ENCODE measurements around the gene KRTAP4-16.
"Not testable (repeated sequence)": the region's sequence is repeated elsewhere in the genome, so short reads cannot be mapped to it uniquely, and the experiment has no call there.

KRTAP4-16 gene

DNA sequence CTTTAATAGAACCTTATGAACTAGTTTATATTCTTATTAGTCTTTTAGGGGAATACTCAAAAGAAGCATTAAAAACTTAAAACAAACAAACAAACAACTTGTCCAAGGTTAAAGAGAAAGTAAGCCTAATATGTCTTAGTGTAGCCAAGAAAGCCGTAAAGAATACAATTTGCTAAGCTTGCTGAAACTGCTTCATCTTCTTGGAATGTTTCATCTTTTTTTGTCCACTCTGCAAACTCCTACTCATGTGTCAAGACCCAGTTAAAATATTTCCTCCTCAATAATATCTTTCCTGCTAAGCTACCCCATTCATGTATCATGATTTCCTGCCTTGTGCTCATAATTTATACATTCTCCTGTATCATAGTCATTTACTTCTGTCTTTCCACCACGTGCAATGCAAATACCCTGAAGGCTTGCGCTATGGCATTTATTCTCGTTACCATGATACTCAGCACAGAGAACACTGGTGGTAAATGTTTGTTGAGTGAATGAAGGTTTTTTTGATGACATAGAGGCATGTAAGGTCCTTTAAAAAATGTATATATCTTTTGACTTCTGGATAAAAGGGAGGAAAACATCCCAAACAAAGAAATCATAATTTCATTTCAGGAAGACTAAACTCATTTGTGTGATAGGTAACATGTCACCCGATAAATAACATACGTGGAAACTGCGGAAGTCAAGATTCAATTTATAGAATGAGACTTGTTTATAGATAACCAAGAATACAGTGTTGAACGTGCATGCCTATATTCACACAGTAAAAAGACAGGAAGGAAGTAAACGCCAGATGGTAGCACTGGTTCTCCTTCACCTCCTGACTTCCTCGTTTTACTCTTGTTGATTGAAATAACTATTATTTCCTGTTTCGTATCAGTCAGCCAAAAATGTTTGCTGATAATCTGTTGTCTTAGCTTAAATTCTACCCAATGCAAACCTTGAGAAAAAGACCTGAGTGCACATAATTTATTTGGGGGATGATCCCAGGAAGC is 18.0 kb upstream of the KRTAP4-16 start:
- not testable (repeated sequence) for DNase-seq (ENCODE audit: low spot score)

DNA sequence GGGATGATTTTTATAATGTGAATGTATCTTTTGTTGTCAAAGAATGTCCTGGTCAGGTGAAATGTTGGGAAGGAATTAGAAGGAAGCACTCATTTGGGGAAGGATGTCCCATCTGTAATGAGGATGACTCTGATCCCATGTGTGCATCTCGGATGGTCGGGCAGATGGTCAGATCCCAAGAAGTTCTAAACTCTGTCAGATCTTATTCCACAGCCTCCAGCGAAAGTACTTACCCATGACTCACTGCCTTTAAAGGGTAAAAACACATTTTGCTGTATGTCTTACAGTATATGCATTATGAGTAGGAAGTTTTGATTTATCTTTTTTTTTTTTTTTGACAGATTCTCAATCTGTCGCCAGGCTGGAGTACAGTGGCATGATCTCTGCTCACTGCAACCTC is 16.7 kb upstream of the KRTAP4-16 start:
- DNase-seq (ENCODE audit: low spot score), result no peak

DNA sequence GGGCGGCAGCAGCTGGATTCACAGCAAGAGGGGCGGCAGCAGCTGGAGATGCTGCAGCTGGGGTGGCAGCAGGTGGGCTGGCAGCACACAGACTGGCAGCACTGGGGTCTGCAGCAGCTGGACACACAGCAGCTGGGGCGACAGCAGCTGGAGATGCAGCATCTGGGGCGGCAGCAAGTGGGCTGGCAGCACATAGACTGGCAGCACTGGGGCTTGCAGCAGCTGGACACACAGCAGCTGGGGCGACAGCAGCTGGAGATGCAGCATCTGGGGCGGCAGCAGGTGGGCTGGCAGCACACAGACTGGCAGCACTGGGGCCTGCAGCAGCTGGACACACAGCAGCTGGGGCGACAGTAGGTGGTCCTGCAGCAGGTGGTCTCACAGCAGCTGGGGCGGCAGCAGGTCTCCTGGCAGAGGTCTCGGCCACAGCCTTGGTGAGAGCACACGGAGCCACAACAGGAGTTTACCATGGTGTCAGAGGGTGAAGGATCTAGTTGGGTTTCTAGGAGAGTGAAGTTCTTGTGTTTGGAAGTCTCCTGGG is 15.9 kb upstream of the KRTAP4-16 start, which contains the start of gene KRTAP4-11:
KRTAP4-11 (minus strand) TSS at position 528 of the 541 bp plus-strand sequence; CDS start at position 470, 58 bp downstream.
- not testable (repeated sequence) for DNase-seq (ENCODE audit: low spot score)

GRCh38 chr17:41116297-41116696 is 14.3 kb upstream of the KRTAP4-16 start:
- DNase-seq (ENCODE audit: low spot score), result no peak

DNA sequence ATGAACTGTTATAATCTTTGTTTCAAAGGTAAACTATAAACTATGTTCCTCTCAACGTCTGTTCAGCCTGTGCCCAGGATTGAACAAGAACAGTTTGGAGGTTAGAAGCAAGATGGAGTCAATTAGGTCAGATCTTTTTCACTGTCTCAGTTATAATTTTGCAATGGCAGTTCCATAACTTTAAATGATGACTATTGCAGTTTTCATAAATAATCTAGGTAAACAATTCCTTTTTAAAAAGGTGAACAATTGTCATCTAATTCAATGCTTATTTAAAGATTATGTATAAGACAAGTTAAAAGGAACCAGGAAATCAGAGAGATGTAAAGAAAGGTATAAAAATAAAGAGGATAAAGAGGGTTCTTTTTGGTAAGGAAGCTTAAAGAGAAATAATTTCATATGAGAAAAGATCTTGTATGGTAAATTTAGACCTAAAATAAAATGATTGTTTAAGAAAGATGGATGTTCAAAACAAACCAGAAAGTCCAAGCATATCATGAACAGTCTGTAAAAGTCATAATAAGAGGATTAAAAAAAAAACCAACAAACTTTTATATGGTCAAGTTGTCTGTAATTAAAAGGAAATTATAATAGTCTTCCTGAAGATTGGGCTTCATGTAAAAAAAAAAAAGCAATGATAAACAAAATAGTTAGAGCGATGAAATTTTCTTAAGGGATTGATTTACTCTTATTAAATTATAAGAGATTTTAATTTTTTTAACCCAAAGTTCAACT is 9.3 kb upstream of the KRTAP4-16 start:
- no peak for DNase-seq (ENCODE audit: low spot score)

DNA sequence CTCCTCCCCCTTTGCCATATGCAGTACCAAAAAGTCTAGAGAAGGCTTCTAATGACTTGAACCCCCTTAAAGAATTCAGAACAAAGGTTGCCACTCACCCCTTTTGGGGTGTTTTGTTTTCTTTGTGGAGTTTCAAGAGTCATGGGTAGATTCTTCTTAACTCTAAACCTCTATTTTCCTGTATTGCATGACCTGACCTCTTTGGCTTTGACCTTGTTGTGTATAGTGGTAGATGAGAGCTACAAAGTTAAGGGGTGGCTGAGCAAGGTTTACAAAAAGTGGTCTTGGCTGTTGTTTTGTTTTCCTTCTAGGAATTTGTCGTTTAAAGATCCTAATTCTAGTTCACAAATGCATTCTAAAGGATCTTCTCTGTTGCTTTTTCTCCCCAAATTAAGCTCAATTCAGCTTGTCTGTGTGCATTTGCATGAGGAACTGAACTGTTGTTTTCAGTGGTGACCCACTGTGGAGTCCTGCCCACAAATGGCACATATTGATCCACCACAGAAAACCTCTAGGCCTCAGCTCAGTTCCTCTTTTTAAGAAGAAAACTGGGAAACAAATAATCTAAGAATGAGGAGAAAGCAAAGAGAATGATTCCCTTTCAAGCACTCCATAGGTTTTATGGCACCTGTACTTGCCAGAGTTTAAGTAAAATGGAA is 6.8 kb upstream of the KRTAP4-16 start:
- DNase-seq (ENCODE audit: low spot score), result not testable (repeated sequence)

DNA sequence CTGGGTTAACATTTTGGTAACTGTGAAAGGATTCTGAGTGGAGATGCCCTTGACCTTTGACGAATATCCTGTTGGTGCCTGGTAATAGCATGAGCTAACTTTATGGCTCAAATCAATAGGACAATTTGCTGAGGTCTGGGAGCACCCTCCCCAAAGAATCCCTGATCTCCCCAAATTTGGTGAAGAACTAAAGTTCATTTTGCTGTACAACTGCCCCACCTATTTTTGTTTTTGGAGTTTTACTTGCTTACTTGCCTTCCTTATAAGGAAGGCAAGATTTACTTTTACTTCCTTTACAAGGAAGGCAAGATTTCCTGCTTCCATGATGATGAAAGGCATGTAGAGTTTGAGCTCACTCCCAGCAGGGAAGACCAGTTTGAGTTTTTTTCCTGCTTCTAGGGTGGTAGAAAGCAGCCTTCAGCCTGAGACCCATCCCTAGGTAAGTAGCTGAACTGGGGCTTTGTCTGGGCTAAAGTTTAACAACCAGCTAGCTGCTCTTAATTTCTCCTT is 6.0 kb upstream of the KRTAP4-16 start:
- no peak for DNase-seq (ENCODE audit: low spot score)

DNA sequence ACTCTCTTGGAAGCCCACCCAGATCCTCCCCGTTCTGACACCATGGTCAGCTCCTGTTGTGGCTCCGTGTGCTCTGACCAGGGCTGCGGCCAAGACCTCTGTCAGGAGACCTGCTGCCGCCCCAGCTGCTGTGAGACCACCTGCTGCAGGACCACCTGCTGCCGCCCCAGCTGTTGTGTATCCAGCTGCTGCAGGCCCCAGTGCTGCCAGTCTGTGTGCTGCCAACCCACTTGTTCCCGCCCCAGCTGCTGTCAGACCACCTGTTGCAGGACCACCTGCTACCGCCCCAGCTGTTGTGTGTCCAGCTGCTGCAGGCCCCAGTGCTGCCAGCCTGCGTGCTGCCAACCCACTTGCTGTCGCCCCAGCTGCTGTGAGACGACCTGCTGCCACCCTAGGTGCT is 3.3 kb upstream of the KRTAP4-16 start, which contains the start of gene KRTAP4-9:
KRTAP4-9 (plus strand) TSS at position 43 of the 400 bp plus-strand sequence; CDS start at position 43, 0 bp downstream.
- DNase-seq (ENCODE audit: low spot score), result not testable (repeated sequence)

GRCh38 chr17:41104386-41105038 is 2.5 kb upstream of the KRTAP4-16 start:
- not testable (repeated sequence) for DNase-seq (ENCODE audit: low spot score)

DNA sequence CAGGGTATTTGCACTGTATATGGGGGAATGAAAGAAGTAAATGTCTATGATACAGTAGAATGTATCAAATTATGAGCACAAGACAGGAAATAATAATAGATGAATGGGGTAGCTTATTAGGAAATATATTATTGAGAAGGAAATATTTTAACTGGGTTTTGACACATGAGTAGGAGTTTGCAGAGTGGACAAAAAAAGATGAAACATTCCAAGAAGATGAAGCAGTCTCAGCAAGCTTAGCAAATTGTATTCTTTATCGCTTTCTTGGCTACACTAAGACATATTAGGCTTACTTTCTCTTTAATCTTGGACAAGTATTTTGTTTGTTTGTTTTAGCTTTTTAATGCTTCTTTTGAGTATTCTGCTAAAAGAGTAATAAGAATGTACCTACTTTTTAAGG is 1.9 kb upstream of the KRTAP4-16 start:
- DNase-seq (ENCODE audit: low spot score), result no peak

DNA sequence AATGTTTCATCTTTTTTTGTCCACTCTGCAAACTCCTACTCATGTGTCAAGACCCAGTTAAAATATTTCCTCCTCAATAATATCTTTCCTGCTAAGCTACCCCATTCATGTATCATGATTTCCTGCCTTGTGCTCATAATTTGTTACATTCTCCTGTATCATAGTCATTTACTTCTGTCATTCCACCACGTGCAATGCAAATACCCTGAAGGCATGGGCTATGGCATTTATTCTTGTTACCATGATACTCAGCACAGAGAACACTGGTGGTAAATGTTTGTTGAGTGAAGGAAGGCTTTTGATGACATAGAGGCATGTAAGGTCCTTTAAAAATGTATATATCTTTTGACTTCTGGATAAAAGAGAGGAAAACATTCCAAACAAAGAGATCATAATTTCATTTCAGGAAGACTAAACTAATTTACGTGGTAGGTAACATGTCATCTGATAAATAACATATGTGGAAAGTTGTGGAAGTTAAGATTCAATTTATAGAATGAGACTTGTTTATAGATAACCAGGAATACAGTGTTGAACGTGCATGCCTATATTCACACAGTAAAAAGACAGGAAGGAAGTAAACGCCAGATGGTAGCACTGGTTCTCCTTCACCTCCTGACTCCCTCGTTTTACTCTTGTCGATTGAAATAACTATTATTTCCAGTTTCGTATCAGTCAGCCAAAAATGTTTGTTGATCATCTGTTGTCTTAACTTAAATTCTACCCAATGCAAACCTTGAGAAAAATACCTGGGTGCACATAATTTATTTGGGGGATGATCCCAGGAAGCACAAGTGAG is 2.1 kb downstream of the KRTAP4-16 start:
- not testable (repeated sequence) for DNase-seq (ENCODE audit: low spot score)

GRCh38 chr17:41098481-41098880 is 3.5 kb downstream of the KRTAP4-16 start:
- DNase-seq (ENCODE audit: low spot score), result no peak

DNA sequence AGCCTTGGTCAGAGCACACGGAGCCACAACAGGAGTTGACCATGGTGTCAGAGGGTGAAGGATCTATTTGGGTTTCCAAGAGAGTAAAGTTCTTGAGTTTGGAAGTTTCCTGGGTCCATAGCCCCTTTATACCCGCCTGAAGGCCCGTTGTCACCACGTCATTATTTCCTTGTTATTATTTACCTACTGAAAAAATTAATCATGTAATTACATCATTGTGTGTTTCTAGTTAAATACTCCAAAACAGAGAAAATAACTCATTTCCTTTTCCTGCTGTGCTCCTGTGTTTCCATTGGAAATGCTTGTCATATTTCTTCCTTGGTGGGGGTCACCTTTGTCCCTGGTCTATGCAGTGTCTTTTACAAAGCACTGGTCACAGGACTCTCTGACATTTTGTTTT is 4.0 kb downstream of the KRTAP4-16 start, which contains the start of gene KRTAP4-8:
KRTAP4-8 (minus strand) TSS at position 101 of the 400 bp plus-strand sequence; CDS start at position 43, 58 bp downstream.
- no peak for DNase-seq (ENCODE audit: low spot score)

GRCh38 chr17:41096055-41096454 is 6.0 kb downstream of the KRTAP4-16 start:
- DNase-seq (ENCODE audit: low spot score), result no peak

GRCh38 chr17:41088760-41089352 is 13.2 kb downstream of the KRTAP4-16 start:
- DNase-seq (ENCODE audit: low spot score), result not testable (repeated sequence)

- not testable (repeated sequence) for DNase-seq (ENCODE audit: low spot score)
These were observed 17.7 kb downstream of the KRTAP4-16 start, which contains the start of gene KRTAP4-7 for GRCh38 chr17:41084100-41084856. Gene KRTAP4-7 (plus strand): TSS chr17:41084150. CDS start chr17:41084207, 57 bp downstream.

- DNase-seq (ENCODE audit: low spot score), result not testable (repeated sequence)
These were observed 18.6 kb downstream of the KRTAP4-16 start for GRCh38 chr17:41083427-41083826.

DNA sequence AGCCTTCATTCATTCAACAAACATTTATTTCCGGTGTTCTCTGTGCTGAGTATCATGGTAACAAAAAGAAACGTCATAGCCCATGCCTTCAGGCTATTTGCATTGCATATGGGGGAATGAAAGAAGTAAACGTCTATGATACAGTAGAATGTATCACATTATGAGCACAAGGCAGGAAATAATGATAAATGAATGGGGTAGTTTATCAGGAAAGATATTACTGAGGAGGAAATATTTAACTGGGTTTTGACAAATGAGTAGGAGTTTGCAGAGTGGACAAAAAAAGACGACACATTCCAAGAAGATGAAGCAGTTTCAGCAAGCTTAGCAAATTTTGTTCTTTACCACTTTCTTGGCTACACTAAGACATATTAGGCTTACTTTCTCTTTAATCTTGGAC is 19.4 kb downstream of the KRTAP4-16 start:
- no peak for DNase-seq (ENCODE audit: low spot score)

DNA sequence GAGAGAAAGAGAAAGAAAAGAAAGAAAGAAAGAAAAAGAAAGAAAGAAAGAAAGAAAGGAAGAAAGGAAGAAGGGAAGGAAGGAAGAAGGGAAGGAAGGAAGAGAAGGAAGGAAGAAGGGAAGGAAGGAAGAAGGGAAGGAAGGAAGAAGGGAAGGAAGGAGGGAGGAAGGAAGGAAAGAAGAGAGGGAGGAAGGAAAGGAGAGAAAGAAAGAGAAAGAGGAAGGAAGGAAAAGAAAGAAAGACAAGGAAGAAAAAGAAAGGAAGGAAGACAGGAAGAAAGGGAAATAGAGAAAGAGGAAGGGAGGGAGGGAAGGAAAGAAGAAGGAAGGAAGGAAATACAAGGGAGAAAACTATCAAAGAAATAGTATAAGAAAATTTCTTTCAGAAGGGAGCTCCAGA is 25.2 kb downstream of the KRTAP4-16 start:
- no peak for DNase-seq (ENCODE audit: low spot score)
